Activated naive CD8-positive, alpha-beta T cell treated with anti-CD3 and anti-CD28 coated beads for 36 hours (primary cell): ENCODE measurements around the gene AGAP1. TPM values are rescaled to one million over a fixed set of nuclear protein-coding genes. Genes with fewer than 3 reads are reported as not detected.
"Not testable (repeated sequence)": the region's sequence is repeated elsewhere in the genome, so short reads cannot be mapped to it uniquely, and the experiment has no call there.

ENCODE experiments used
- DNase-seq: peaks from one replicate; pipeline ENCODE4 v3.0.0; 2021
- H3K27ac Mint-ChIP-seq: one replicate; pipeline ENCODE4 v1.8.0; 2022; ENCODE audit warnings: mild to moderate bottlenecking, moderate library complexity, mixed read lengths
- H3K27me3 Mint-ChIP-seq: one replicate; pipeline ENCODE4 v1.8.0; 2022; ENCODE audit warnings: mild to moderate bottlenecking, mixed read lengths
- H3K36me3 Mint-ChIP-seq: one replicate; pipeline ENCODE4 v1.8.0; 2021; ENCODE audit warnings: mild to moderate bottlenecking, mixed read lengths
- H3K4me1 Mint-ChIP-seq: one replicate; pipeline ENCODE4 v1.8.0; 2021; ENCODE audit warnings: mixed read lengths
- H3K4me3 Mint-ChIP-seq: one replicate; pipeline ENCODE4 v1.8.0; 2022; ENCODE audit warnings: mild to moderate bottlenecking, moderate library complexity, mixed read lengths
- H3K9me3 Mint-ChIP-seq: one replicate; pipeline ENCODE4 v1.8.0; 2022; ENCODE audit warnings: mixed read lengths
- total RNA-seq, 2 experiments: library from RNA; stranded (reverse); gene quantifications; one replicate each; pipeline ENCODE4 v1.2.3, GENCODE V29; 2021

Gene AGAP1
- total RNA-seq, 2 experiments from 2014 or later = 0.89 to 1.4 TPM

GRCh38 chr2:236085647-236086046, 591.8 kb downstream of the AGAP1 start:
- no peaks in the 10 kb centered on the region for H3K36me3 Mint-ChIP-seq
- no peak overlapping the region for H3K4me3 Mint-ChIP-seq
- peaks cover 11% of the 10 kb centered on the region for H3K27me3 Mint-ChIP-seq
- no peaks in the 10 kb centered on the region for H3K9me3 Mint-ChIP-seq
- H3K27ac Mint-ChIP-seq = no peak overlapping the region
- no peak for DNase-seq
- no peaks in the 10 kb centered on the region for H3K4me1 Mint-ChIP-seq

GRCh38 chr2:236086403-236086970, 592.6 kb downstream of the AGAP1 start:
- Mint-ChIP-seq H3K4me1 (no peaks in the 10 kb centered on the region), H3K27ac (no peak overlapping the region), H3K4me3 (no peak overlapping the region), H3K27me3 (peaks cover 11% of the 10 kb centered on the region), H3K36me3 (no peaks in the 10 kb centered on the region), H3K9me3 (no peaks in the 10 kb centered on the region)
- no peak for DNase-seq

- Mint-ChIP-seq H3K4me3 (no peak overlapping the region), H3K27me3 (peaks cover 13% of the 10 kb centered on the region), H3K9me3 (no peaks in the 10 kb centered on the region), H3K27ac (no peak overlapping the region), H3K4me1 (no peaks in the 10 kb centered on the region), H3K36me3 (no peaks in the 10 kb centered on the region)
- DNase-seq = no peak
Measured at GRCh38 chr2:236086971-236087465, 593.2 kb downstream of the AGAP1 start.

DNA sequence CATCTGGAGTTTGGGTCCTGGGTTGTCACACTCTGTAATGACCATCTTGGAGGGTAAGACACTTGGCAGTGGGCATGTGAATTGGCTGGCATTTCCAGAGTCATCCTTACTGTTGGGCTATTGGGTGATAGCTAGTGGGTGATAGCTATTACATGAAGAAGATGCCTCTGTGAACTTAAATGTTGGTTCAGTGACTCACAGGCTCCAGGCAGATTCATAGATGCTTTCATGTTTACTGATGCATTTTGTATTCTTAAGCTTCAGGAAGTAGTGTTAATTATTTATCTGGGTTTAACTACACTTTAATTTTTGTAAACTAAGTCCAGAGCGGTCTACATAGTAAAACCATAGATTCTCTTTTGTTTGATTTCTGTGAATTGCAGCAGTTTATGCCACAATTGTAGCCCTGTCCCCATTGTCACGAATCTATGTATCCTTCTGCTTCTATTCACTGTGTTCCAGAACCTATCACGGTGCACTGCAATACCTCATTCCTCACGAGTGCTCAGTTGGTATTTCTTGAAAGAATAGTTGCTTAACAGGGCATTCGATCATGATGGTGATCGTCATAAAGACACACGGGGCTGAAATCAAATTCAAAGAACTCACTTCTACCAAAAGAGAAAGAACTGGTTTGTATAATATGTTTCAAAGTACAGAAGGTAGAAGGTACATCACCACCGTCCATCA, 594.7 kb downstream of the AGAP1 start:
- Mint-ChIP-seq H3K4me3 (no peak overlapping the region), H3K27me3 (peaks cover 14% of the 10 kb centered on the region), H3K27ac (no peak overlapping the region)

GRCh38 chr2:236089271-236090026, 595.6 kb downstream of the AGAP1 start:
- Mint-ChIP-seq H3K27me3 (peaks cover 11% of the 10 kb centered on the region), H3K4me3 (no peak overlapping the region), H3K4me1 (no peaks in the 10 kb centered on the region), H3K27ac (no peak overlapping the region), H3K36me3 (no peaks in the 10 kb centered on the region), H3K9me3 (no peaks in the 10 kb centered on the region)
- DNase-seq = no peak

More for the DNA sequence above, 594.7 kb downstream of the AGAP1 start:
- DNase-seq = no peak
- Mint-ChIP-seq H3K9me3 (no peaks in the 10 kb centered on the region), H3K36me3 (no peaks in the 10 kb centered on the region), H3K4me1 (no peaks in the 10 kb centered on the region)

DNA sequence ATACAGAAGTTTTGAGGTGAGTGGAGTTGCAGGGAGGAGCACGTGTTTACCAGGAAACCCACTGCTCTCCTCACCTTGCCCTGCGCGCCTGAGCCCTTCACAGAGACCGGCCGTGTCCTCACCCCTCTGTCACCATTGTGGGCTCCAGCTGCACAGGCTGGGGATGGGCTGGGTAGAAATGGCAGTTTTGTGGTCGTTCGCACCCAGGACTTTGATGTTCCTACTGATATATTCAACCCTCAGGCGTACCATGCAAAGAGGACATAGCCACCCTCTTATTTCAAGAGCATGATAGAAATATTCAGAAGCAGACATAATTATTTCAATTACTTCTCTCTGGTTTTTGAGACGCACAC, 596.2 kb downstream of the AGAP1 start:
- DNase-seq = no peak
- H3K4me3 Mint-ChIP-seq = no peak overlapping the region
- no peak overlapping the region for H3K27ac Mint-ChIP-seq
- H3K27me3 Mint-ChIP-seq = peaks cover 11% of the 10 kb centered on the region
- no peaks in the 10 kb centered on the region for H3K9me3 Mint-ChIP-seq
- H3K36me3 Mint-ChIP-seq = no peaks in the 10 kb centered on the region
- no peaks in the 10 kb centered on the region for H3K4me1 Mint-ChIP-seq

GRCh38 chr2:236090826-236091225, 597.0 kb downstream of the AGAP1 start:
- H3K4me1 Mint-ChIP-seq, H3K36me3 Mint-ChIP-seq, H3K4me3 Mint-ChIP-seq, H3K27me3 Mint-ChIP-seq, DNase-seq, H3K9me3 Mint-ChIP-seq, H3K27ac Mint-ChIP-seq: not testable (repeated sequence)

DNA sequence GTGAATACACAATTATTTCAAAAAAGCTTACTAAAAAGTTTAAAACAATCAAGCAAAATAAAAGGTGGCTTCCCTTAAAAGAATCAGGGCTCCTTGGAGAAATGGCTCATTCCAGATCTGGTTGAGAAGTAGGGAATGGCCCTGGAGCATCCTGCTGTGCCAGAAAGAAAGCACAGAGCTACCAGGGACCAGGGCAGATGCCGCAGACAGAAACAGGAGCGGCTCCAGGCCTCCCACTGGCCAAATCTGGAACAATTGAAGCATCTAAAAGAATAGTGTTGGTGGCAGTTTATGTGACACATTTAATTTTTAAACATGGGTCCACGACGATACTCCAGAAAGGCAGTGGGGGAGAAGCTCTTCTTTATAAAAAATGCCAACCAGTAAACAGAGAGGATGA, 598.9 kb downstream of the AGAP1 start:
- no peaks in the 10 kb centered on the region for H3K4me1 Mint-ChIP-seq
- no peak overlapping the region for H3K27ac Mint-ChIP-seq
- DNase-seq = no peak
- H3K4me3 Mint-ChIP-seq = no peak overlapping the region
- H3K27me3 Mint-ChIP-seq = peaks cover 8% of the 10 kb centered on the region
- no peaks in the 10 kb centered on the region for H3K9me3 Mint-ChIP-seq
- H3K36me3 Mint-ChIP-seq = no peaks in the 10 kb centered on the region

DNA sequence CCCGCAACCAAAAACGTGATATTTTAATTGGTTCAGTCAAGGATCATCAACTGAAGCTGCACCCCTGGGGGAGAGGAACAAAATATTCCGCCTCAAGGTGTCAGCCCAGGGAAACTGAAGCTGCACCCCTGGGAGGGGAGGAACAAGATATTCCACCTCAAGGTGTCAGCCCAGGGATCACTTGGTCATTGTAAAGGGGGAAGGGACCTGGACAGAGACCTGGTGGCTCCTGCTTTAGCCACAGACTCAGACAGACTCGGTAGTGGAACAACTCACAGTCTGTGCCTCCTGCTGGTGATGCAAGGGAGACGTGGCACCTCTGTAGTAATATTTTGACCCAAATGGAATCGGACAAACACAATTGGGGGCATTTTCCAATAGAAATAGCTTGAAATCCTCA, 599.3 kb downstream of the AGAP1 start:
- H3K9me3 Mint-ChIP-seq = no peaks in the 10 kb centered on the region
- no peak overlapping the region for H3K4me3 Mint-ChIP-seq
- DNase-seq = no peak
- H3K4me1 Mint-ChIP-seq = no peaks in the 10 kb centered on the region
- H3K27me3 Mint-ChIP-seq = peaks cover 8% of the 10 kb centered on the region
- no peak overlapping the region for H3K27ac Mint-ChIP-seq
- H3K36me3 Mint-ChIP-seq = no peaks in the 10 kb centered on the region

- peaks cover 8% of the 10 kb centered on the region for H3K27me3 Mint-ChIP-seq
- H3K4me1 Mint-ChIP-seq = no peaks in the 10 kb centered on the region
- no peak for DNase-seq
- H3K36me3 Mint-ChIP-seq = no peaks in the 10 kb centered on the region
- H3K27ac Mint-ChIP-seq = no peak overlapping the region
- no peaks in the 10 kb centered on the region for H3K9me3 Mint-ChIP-seq
- H3K4me3 Mint-ChIP-seq = no peak overlapping the region
Measured at GRCh38 chr2:236095504-236095903, 601.7 kb downstream of the AGAP1 start.

DNA sequence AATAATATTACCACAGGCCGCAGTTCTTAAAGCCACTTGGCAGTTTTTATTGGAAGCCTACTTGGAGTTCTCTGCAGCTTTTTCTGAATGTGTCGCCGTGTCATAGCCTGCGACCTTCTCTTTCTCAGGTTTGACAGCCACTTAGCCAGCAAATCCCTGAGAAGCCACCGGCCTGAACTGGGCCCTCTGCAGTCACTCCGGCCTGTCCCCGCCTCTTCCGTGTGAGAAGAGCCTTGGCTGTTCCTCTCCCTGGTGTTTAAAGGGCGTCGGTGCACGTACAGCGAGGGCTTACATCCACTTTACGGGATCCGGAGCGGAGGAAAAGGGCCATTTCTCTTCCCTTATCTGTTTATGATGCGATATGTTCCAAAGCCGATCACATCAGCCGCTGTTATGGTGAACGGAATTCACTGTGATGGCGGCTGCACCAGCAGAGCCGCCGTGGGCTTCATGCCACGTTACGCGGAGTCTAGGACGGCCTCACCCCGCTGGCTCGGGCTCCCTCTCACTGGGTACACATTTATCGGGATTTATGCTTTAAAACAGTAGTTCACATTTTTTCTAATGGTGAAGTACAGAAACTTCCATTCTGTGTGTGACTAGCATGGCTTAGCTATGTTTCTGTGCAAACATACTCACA, 607.6 kb downstream of the AGAP1 start:
- no peak for DNase-seq
- Mint-ChIP-seq H3K4me3 (no peak overlapping the region), H3K36me3 (no peaks in the 10 kb centered on the region), H3K4me1 (no peaks in the 10 kb centered on the region), H3K9me3 (no peaks in the 10 kb centered on the region), H3K27me3 (peaks cover 6% of the 10 kb centered on the region), H3K27ac (no peak overlapping the region)

- H3K4me1 Mint-ChIP-seq = no peaks in the 10 kb centered on the region
- H3K27ac Mint-ChIP-seq = no peak overlapping the region
- no peak overlapping the region for H3K4me3 Mint-ChIP-seq
- H3K9me3 Mint-ChIP-seq = no peaks in the 10 kb centered on the region
- H3K36me3 Mint-ChIP-seq = no peaks in the 10 kb centered on the region
- H3K27me3 Mint-ChIP-seq = peaks cover 10% of the 10 kb centered on the region
- DNase-seq = no peak
Measured at GRCh38 chr2:236102971-236103370, 609.1 kb downstream of the AGAP1 start.

DNA sequence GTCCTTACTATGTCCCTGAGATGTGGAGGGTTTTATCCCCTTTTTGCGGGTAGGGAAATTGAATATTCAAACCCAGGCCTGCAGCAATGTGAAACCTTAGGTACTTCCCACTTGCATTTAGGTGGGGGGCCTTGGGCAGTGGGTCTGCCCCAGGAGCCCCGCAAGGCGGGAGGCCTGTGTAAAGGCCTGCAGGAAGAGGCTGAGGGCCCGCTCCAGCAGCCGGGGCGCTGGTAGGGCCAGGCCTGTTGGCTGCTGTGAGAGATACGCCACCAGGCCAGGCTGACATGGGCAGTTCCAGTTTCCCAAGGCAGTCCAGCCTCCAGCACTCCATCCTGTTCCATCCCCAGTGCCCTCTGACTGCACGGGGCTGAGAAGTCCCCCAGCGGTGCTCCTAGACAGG, 610.1 kb downstream of the AGAP1 start:
- H3K9me3 Mint-ChIP-seq = no peaks in the 10 kb centered on the region
- no peak overlapping the region for H3K27ac Mint-ChIP-seq
- DNase-seq = no peak
- no peaks in the 10 kb centered on the region for H3K36me3 Mint-ChIP-seq
- no peak overlapping the region for H3K4me3 Mint-ChIP-seq
- H3K4me1 Mint-ChIP-seq = no peaks in the 10 kb centered on the region
- peaks cover 21% of the 10 kb centered on the region for H3K27me3 Mint-ChIP-seq

GRCh38 chr2:236105955-236106607, 612.2 kb downstream of the AGAP1 start:
- DNase-seq = no peak
- Mint-ChIP-seq H3K36me3 (no peaks in the 10 kb centered on the region), H3K27me3 (peaks cover 31% of the 10 kb centered on the region), H3K4me3 (no peak overlapping the region), H3K9me3 (no peaks in the 10 kb centered on the region), H3K4me1 (no peaks in the 10 kb centered on the region), H3K27ac (no peak overlapping the region)

DNA sequence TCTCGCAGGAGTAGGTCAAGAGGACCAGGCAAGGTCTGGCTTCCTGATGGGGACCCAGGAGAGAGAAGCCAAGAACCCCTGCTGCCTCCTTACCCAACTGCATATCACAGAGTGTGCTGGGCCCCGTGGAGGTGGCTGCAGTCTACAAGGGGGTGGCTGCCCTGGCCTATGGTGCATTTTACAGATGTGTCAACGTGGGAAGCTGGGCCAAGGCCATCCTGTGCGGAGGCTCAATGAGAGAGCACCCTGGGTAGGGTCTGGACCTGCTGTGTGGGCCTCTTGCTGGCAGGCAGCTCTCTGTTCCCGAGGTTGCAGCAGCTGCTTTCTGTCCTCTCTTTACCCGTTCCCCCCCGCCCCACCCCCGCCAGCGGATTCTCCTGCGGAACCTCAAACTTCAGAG, 612.9 kb downstream of the AGAP1 start:
- peaks cover 31% of the 10 kb centered on the region for H3K27me3 Mint-ChIP-seq
- H3K4me3 Mint-ChIP-seq = no peak overlapping the region
- no peaks in the 10 kb centered on the region for H3K4me1 Mint-ChIP-seq
- H3K9me3 Mint-ChIP-seq = no peaks in the 10 kb centered on the region
- no peak for DNase-seq
- no peaks in the 10 kb centered on the region for H3K36me3 Mint-ChIP-seq
- no peak overlapping the region for H3K27ac Mint-ChIP-seq
